C4-2B (cell line): ENCODE data around the gene DAG1.

Source experiments
- ZFX ChIP-seq: fragments of 450-650 bp; IDR thresholded peaks from 2 replicates; pipeline ENCODE4 v1.6.1; 2017
- TF ChIP-seq, protein P1 (sequence below): fragments of 450-650 bp; conservative IDR thresholded peaks from 2 replicates; pipeline ENCODE4 v1.5.1; 2017; ENCODE audit warnings: mild to moderate bottlenecking

DNA sequence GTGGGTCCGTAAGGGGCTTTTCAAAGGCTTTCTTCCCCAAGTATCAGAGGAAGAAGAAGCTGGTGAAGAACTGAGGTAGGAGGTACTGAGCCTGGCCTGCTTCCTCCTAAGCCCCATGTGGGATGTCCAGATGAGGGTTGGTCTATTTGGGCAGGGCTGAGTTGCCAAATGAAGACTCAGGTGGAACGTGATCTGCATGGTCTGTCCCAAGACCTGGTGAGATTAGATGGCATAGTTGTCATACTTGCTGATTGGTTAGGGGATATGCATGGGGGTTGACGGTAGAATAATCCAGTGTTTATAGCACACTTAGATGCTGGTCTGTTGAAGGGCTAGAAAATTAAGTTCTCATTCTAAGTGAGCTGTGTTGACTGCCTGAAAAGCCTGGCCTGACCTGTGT is 47.9 kb downstream of the DAG1 start:
- TF ChIP-seq, protein P1, sequence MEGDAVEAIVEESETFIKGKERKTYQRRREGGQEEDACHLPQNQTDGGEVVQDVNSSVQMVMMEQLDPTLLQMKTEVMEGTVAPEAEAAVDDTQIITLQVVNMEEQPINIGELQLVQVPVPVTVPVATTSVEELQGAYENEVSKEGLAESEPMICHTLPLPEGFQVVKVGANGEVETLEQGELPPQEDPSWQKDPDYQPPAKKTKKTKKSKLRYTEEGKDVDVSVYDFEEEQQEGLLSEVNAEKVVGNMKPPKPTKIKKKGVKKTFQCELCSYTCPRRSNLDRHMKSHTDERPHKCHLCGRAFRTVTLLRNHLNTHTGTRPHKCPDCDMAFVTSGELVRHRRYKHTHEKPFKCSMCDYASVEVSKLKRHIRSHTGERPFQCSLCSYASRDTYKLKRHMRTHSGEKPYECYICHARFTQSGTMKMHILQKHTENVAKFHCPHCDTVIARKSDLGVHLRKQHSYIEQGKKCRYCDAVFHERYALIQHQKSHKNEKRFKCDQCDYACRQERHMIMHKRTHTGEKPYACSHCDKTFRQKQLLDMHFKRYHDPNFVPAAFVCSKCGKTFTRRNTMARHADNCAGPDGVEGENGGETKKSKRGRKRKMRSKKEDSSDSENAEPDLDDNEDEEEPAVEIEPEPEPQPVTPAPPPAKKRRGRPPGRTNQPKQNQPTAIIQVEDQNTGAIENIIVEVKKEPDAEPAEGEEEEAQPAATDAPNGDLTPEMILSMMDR: no peak
- no peak for TF ChIP-seq ZFX
